ENCODE data around the gene SMIM9. TPM values are rescaled to one million over a fixed set of nuclear protein-coding genes. Genes with fewer than 3 reads are reported as not detected.
"Not testable (repeated sequence)": the region's sequence is repeated elsewhere in the genome, so short reads cannot be mapped to it uniquely, and the experiment has no call there.

SMIM9 gene
- total RNA-seq, 2 experiments from 2014 or later, result 0.26 TPM; not detected in 1

GRCh38 chrX:154825586-154825985, 8.9 kb downstream of the SMIM9 start:
- DNase-seq; H3K9me3 Mint-ChIP-seq (ENCODE audit: low read depth); H3K27me3 Mint-ChIP-seq; ATAC-seq; H3K27ac Mint-ChIP-seq; CTCF ChIA-PET; H3K4me3 Mint-ChIP-seq; H3K36me3 Mint-ChIP-seq: not testable (repeated sequence)
- H3K4me1 Mint-ChIP-seq, result peaks cover 25% of the 10 kb centered on the region

GRCh38 chrX:154824638-154825037, 9.8 kb downstream of the SMIM9 start:
- Mint-ChIP-seq H3K27me3 (peaks cover 7% of the 10 kb centered on the region), H3K9me3 (ENCODE audit: low read depth) (no peaks in the 10 kb centered on the region), H3K4me3 (no peak overlapping the region), H3K36me3 (no peaks in the 10 kb centered on the region), H3K27ac (no peak overlapping the region), H3K4me1 (peaks cover 21% of the 10 kb centered on the region)
- DNase-seq (no peak), ATAC-seq (no peak)
- CTCF ChIA-PET, result no interaction called here

- ATAC-seq, result no peak
- Mint-ChIP-seq H3K27ac (no peak overlapping the region), H3K36me3 (no peaks in the 10 kb centered on the region), H3K4me1 (peaks cover under 1% of the 10 kb centered on the region), H3K9me3 (ENCODE audit: low read depth) (no peaks in the 10 kb centered on the region), H3K27me3 (peaks cover 10% of the 10 kb centered on the region), H3K4me3 (no peak overlapping the region)
- DNase-seq, result no peak
- CTCF ChIA-PET, result no interaction called here
These were observed 12.4 kb downstream of the SMIM9 start for GRCh38 chrX:154822029-154822428.

- CTCF ChIA-PET, result no interaction called here
- no peak for ATAC-seq
These were observed 12.9 kb downstream of the SMIM9 start for GRCh38 chrX:154821523-154821922.

DNA sequence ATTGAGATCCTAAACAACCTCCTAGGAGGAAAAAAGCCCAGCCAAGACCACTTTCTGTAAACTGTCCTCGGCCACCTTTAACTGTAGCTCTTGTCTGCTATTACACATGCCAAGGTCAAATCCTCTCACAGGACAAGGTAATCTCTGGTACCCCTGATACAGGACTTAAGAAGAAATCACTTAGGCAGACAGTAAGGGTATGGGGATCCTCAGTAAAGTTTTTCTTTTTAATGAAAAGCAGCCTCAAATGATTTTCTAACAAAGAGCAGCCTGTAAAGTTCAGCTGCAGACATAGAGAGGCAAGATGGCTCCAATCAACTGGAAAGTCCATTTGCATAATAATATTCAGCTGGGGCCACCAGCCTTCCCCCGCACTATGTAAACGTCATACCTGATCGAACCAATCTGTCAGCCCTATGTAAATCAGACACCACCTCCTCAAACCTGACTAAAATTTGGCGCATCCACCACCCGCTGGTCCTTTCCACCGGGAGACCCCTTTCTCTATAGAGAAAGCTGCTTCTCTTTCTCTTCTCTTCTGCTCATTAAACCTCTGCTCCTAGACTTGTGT, 14.6 kb downstream of the SMIM9 start:
- no peaks in the 10 kb centered on the region for H3K4me1 Mint-ChIP-seq
- CTCF ChIA-PET, result no interaction called here
- no peaks in the 10 kb centered on the region for H3K9me3 Mint-ChIP-seq (ENCODE audit: low read depth)
- peaks cover 15% of the 10 kb centered on the region for H3K27me3 Mint-ChIP-seq
- DNase-seq (no peak), ATAC-seq (no peak)
- no peaks in the 10 kb centered on the region for H3K36me3 Mint-ChIP-seq
- H3K4me3 Mint-ChIP-seq, result no peak overlapping the region
- H3K27ac Mint-ChIP-seq, result no peak overlapping the region

More at GRCh38 chrX:154821523-154821922, 12.9 kb downstream of the SMIM9 start:
- no peaks in the 10 kb centered on the region for H3K36me3 Mint-ChIP-seq
- H3K27me3 Mint-ChIP-seq, result peaks cover 10% of the 10 kb centered on the region
- DNase-seq, result no peak
- no peaks in the 10 kb centered on the region for H3K4me1 Mint-ChIP-seq
- no peaks in the 10 kb centered on the region for H3K9me3 Mint-ChIP-seq (ENCODE audit: low read depth)
- no peak overlapping the region for H3K4me3 Mint-ChIP-seq
- H3K27ac Mint-ChIP-seq, result no peak overlapping the region

DNA sequence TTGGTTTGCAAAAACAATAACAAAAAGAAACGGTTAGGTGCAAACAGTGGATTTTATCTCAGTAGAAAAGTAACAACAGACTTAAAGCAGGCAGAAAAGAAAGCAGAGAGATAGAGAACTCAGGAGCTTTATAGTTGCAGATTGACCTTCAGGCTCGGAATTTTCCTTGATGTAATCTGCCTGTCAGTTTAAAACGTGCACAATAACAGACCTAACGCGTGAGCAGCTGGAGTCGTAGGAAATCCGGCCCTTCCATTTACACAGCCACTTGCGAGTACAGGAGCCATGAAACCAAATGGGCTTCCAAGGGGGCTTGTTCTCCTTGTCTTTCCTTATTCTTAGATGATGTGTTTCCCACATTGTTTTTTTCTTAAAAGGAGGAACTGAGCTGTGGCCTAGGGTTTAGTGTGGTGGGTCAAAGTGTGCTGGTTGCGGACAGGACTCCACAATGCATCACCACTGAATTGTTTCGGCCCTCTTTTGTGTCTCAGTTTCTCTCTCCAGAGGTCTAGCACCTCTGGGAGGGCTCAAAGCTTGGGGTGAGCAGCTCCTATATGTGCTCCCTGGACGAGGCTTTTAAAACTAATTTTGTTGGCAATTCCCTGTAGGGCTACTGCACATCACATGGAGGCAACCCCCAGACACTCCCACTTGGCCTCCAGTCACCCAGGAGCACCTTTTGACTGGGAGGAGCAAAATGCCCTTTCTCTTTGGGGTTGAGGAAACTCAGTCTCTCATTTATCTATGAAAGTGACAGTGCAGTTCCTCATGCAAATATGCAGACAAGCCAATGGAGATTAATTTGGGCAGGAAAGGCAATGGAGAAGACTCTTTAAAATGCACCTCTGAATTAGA, 15.3 kb downstream of the SMIM9 start:
- H3K9me3 Mint-ChIP-seq (ENCODE audit: low read depth), result no peaks in the 10 kb centered on the region
- no peak for ATAC-seq
- no peak overlapping the region for H3K27ac Mint-ChIP-seq
- DNase-seq, result no peak
- H3K4me3 Mint-ChIP-seq, result no peak overlapping the region
- H3K27me3 Mint-ChIP-seq, result peaks cover 20% of the 10 kb centered on the region
- CTCF ChIA-PET, result no interaction called here
- H3K36me3 Mint-ChIP-seq, result no peaks in the 10 kb centered on the region
- no peaks in the 10 kb centered on the region for H3K4me1 Mint-ChIP-seq

- CTCF ChIA-PET; ATAC-seq; H3K9me3 Mint-ChIP-seq (ENCODE audit: low read depth); DNase-seq; H3K4me3 Mint-ChIP-seq; H3K36me3 Mint-ChIP-seq; H3K27ac Mint-ChIP-seq; H3K4me1 Mint-ChIP-seq: not testable (repeated sequence)
- H3K27me3 Mint-ChIP-seq, result peaks cover 26% of the 10 kb centered on the region
These were observed 17.3 kb downstream of the SMIM9 start for GRCh38 chrX:154817048-154817618.

DNA sequence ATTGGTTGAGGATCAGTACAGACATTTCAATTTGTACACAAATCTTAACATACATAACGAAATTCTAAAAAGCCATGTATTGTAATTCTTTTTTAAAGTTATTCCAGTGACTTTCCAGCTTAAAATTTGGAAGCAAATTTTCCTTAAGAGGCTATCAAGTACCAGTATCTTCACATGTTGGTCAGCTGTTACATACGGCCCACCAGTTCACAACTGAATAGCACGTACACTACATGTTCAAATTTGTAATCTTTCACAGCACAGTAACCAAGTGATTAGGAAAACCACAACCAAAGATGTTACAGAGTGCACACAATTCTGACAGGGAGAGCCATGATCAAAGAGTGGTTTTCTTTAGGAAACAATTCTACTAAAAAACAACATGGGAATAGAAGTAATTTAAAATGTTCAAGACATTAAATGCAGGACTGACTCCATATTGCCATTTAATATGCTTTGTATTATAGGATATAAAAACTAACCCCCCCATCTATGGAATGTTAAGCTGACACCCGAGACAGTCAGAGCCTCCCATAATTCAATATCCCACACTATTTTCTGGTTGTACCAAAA, 18.1 kb downstream of the SMIM9 start:
- H3K4me3 Mint-ChIP-seq; H3K9me3 Mint-ChIP-seq (ENCODE audit: low read depth); DNase-seq; ATAC-seq; H3K4me1 Mint-ChIP-seq; CTCF ChIA-PET; H3K27ac Mint-ChIP-seq; H3K36me3 Mint-ChIP-seq: not testable (repeated sequence)
- H3K27me3 Mint-ChIP-seq, result peaks cover 27% of the 10 kb centered on the region

DNA sequence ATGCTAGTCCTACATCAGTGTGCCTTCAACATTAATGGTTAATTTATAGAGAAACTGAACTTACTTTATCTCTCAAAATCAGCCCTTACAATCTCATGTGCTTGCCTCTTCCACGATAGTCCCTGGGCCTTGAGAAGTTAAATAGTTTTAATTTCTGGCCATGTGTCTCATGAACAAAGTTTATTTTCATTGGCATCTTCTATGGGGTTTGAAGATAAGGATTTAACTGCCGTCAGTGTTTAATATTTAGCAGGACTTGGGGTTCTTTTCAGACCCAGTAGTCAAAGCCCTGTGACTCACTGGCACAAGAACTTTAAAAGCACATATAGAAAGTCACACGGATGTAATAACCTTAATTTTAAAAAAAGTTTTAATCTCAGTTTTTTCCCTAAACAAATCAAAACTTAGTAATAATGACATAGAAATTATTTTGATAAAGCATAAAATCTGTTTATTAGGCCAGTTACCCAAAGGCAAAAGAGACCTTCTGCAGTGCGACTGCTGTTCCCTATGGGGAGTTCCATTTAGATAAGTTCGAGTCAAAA, 19.1 kb downstream of the SMIM9 start:
- Mint-ChIP-seq H3K36me3 (no peaks in the 10 kb centered on the region), H3K27ac (no peak overlapping the region), H3K4me3 (no peak overlapping the region), H3K4me1 (peaks cover under 1% of the 10 kb centered on the region), H3K9me3 (ENCODE audit: low read depth) (no peaks in the 10 kb centered on the region), H3K27me3 (peaks cover 26% of the 10 kb centered on the region)
- no peak for DNase-seq
- no peak for ATAC-seq
- CTCF ChIA-PET, result no interaction called here

DNA sequence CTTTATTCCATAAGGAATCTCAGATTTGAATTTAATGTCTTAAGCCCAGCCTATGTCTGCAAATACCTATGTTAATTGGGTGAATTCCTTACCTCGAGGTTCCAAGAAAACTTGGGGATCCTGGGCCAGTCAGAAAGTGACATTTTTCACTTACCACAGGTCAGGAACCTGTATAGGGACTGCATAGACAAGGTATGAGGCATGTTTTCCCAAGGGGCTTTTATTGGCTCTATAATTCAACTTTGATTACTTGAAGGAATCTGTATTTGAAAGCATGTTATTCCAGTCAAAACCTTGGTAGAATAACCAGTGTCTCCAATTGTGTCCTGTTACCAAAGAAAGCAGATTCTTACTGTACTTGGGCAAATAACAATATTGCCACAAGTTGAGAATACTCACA, 20.7 kb downstream of the SMIM9 start:
- ATAC-seq, result no peak
- no peaks in the 10 kb centered on the region for H3K9me3 Mint-ChIP-seq (ENCODE audit: low read depth)
- no peak overlapping the region for H3K27ac Mint-ChIP-seq
- no peak overlapping the region for H3K4me3 Mint-ChIP-seq
- DNase-seq, result no peak
- CTCF ChIA-PET, result no interaction called here
- H3K4me1 Mint-ChIP-seq, result peaks cover 12% of the 10 kb centered on the region
- H3K36me3 Mint-ChIP-seq, result no peaks in the 10 kb centered on the region
- peaks cover 22% of the 10 kb centered on the region for H3K27me3 Mint-ChIP-seq

DNA sequence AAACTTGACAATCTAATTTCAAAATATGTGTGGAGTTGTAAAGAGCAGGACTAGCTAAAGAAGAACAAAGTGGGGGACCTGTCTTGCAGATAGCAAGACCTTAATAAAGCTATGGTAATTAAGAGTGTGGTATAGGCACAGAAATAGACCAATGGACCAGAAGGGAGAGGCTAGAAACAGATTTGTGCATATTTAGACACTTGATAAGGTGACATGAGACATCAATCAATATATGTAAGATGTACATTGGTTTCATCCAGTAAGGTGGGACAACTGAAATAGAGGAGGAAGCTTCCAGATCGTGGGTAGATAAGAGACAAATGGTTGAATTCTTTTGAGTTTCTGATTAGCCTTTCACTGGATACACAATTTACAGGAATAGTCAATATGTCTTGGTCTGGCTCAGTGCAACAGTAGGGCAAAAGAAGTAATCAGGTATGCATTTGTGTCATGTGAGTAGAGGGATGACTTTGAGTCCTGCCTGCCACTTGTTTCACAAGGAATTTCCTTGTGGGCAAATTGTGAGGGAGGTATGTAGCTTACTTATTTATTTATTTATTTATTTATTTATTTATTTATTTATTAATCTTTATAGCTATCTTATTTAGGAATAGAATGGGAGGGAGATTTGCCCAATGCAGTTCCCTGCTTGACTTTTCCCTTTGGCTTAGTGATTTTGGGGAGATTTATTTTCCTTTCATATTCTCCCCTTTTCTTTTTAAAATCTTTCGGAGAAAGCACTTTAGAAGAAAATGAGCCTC, 21.9 kb downstream of the SMIM9 start:
- Mint-ChIP-seq H3K27me3 (peaks cover 22% of the 10 kb centered on the region), H3K9me3 (ENCODE audit: low read depth) (no peaks in the 10 kb centered on the region), H3K36me3 (no peaks in the 10 kb centered on the region), H3K4me1 (peaks cover 12% of the 10 kb centered on the region), H3K27ac (no peak overlapping the region), H3K4me3 (no peak overlapping the region)
- CTCF ChIA-PET, result interaction anchor here (1.0 to 1.3 kb wide), 2 partner anchors 28 to 63 kb away, joined by 3 read pairs; no protein-coding TSS in a partner anchor
- DNase-seq (no peak), ATAC-seq (no peak)

DNA sequence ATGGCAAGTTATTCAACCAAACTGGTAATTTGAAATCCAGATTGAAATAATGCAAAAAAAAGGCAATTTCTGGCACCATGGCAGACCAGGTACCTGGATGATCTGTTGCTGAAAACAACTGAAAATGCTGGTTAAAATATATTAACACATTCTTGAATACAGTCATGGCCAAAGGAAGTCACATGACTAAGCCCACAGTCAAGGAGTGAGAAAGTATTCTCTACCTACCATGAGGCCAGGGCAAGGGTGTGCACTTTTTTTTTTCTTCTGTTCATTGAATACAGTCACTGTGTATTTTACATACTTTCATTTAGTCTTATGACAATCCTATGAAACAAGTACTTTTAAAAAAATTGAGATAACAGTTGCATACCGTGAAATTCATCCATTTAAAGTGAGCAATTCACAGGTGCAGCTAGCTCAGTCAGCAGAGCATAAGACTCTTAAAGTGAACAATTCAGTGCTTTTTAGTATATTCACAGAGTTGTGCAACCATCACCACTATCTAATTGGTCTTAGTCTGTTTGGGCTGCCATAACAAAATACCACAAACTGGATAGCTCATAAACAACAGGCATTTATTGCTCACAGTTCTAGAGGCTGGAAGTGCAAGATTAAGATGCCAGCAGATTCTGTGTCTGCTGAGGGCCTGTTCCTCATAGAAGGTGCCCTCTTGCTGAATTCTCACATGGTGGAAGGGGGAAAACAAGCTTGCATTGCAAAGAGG, 24.4 kb downstream of the SMIM9 start:
- H3K4me1 Mint-ChIP-seq, result peaks cover 17% of the 10 kb centered on the region
- peaks cover 14% of the 10 kb centered on the region for H3K27me3 Mint-ChIP-seq
- CTCF ChIA-PET, result no interaction called here
- DNase-seq (no peak), ATAC-seq (no peak)
- no peaks in the 10 kb centered on the region for H3K9me3 Mint-ChIP-seq (ENCODE audit: low read depth)
- H3K27ac Mint-ChIP-seq, result no peak overlapping the region
- H3K36me3 Mint-ChIP-seq, result no peaks in the 10 kb centered on the region
- no peak overlapping the region for H3K4me3 Mint-ChIP-seq

Measured in activated CD8-positive, alpha-beta memory T cell treated with anti-CD3 and anti-CD28 coated beads, Interleukin-2, amount 10 ng/mL, durations not matched to agents 7 days and 5 days (primary cell).